Cortex of kidney (tissue), 1 donor: ENCODE data around the gene SIDT2.
"Not testable (repeated sequence)": the region's sequence is repeated elsewhere in the genome, so short reads cannot be mapped to it uniquely, and the experiment has no call there.

Source experiments
- DNase-seq: peaks from one replicate; lab custom pipeline; 2025; lab: John Stamatoyannopoulos, UW

The SIDT2 gene

DNA sequence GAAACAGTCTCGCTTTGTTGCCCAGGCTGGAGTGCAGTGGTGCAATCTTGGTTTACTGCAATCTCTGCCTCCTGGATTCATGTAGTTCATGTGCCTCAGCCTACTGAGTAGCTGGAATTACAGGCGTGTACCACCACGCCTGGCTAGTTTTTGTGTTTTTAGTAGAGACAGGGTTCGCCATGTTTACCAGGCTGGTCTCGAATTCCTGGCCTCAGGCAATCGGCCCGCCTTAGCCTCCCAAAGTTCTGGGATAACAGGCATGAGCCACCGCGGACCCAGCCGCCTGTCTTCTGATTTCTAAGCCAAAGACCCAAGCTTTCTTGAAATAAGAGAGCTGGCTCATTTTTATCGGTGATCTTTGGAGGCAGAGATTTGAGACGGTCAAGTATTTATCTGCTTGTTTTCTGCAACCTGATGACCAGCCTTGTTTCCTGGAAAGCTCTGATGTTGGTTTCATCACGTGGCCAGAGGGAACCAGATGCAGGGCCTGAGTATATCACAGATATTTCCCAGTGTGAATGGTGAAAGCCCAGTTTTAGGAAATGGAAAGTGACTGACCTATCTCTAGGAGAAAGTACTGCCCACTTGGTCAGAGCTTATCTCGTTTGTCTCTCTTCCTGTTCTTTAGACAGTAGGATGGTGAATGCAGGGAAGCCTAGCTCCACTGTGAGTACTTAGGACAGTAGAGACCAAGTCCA is 5.7 kb upstream of the SIDT2 start:
- DNase-seq = no peak

DNA sequence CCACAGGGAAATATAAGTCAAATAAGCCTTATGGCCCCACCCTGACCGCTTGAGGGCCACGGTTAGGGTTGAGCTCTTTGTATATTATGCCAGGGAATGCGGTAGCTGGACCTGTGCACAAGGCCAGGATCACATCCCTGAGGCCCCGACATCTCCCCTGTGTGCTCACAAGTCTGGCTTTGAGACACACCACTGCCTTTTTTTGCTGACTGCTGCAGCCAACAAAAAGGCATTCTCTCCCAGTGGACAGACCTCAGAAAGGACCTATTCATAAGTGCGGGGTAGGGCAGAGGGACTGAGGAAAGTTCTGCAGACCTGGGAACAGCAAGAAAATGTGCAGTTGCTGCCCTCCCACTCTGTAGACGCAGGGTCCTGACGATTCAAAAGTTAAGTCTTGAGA is 3.4 kb upstream of the SIDT2 start:
- no peak for DNase-seq

DNA sequence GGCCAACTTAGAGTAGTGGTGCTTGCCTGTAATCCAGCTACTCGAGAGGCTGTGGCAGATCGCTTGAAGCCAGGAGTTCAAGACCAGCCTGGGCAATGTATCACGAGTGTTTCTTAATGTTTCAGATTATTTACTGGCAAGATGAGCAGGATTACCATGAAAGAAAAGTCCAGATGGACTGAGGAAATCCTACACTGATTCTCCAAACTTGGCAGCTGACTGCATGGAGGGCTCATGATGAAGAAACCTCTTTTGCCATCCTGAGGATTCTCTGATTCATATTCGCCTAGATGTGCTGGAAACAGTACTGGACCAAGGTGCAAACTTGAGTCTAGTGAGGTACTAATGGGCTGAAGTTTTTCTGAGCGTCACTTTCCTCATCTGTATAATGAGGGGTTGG is 2.8 kb upstream of the SIDT2 start:
- no peak for DNase-seq

DNA sequence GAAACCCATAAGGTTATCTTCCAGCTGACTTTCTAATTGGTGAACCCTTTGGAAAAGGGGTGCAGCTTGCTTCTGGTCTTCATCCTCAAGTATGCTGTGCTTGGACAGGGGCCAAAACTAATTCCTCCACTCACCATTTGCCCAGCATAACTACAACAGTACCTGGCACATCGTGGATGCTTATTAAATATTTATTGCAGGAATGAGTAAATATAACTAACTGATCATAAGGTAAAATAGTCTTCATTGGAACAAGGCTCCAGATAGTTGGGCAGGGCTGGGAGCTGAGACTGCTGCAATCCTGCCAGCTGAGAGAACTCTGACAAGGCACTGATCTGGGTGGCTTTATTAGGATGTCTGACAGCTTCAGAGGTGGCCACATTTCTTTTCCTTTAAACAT is 2.4 kb upstream of the SIDT2 start:
- no peak for DNase-seq

DNA sequence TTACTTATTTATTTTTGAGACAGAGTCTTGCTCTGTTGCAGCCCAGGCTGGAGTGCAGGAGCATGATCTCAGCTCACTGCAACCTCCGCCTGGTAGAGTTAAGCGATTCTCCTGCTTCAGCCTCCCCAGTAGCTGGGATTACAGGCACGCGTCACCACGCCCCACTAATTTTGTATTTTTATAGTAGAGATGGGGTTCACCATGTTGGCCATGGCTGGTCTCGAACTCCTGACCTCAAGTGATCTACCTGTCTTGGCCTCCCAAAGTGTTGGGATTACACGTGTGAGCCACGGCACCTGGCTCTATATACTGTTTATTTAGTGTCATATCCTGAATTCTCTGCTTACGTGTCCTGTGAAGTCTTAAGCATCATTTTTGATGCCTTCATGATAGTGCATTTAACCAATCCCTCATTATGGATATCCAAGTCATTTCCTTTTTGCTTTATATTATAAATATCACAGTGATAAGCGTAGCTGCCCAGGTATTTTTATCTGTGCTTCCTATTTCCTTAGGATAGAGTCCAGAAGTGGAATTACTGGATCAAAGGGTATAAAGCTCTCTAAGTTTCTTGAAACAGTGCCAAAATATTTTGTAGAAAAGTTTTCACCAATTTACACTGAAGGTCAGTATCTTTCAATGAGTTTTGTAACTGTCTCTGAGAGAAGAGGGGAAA is 871 bp upstream of the SIDT2 start:
- no peak for DNase-seq

DNA sequence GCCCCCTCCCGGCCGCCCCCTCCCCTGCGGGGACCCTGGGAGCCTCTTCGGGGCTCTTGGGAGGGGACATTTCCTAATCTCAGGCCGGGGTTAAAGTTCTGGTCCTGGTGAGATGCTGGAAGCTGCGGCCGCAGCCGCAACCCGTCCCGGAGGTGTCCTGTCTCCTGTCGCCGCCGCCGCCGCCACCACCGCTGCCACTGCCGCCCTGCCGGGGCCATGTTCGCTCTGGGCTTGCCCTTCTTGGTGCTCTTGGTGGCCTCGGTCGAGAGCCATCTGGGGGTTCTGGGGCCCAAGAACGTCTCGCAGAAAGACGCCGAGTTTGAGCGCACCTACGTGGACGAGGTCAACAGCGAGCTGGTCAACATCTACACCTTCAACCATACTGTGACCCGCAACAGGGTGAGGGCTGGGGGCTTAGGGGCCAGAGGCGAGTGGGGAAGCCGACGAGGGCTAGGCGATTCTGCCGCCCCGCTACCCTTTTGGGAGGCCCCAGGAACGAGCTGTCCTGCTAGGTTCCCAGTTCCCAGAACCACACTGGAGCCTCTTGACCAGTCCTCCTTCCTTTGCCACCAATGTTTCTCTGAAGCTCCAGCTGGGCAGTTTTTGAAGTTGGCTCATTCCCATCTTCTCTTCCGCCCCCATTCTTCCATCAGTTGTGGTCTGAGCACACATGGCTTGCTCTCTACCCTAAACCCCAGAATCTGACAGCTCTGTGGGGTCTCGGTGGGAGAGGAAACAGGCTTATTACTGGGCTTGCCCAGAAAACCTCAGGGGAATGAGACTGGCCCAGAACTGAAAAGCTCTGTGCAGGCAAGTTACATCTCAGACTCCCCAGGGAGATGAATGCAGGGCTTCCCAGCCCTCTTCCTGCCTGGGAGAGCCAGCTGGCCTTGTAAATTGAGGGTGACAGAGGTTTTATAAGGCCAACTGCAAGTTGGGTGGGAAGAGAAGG is 781 bp downstream of the SIDT2 start:
- DNase-seq = no peak

DNA sequence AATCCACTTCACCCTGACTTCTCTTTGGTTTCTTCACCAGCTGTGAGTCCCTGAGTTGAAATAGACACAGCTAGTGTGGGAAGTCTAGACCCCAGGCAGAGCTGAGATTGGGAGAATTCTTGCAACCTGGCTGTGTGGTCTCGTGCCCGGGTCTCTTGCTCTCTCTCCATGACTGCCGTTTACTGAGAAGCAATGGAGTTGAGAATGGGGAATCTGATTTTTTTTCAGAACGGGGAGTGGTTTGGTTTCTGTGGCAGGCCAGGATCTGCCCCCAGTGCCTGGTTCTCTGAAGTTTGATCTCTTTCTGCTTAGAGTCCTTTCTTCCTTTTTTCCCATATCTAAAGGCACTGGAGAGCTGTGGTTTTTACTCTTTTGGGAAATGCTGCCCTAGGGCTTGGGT is 1.5 kb downstream of the SIDT2 start:
- DNase-seq = no peak

DNA sequence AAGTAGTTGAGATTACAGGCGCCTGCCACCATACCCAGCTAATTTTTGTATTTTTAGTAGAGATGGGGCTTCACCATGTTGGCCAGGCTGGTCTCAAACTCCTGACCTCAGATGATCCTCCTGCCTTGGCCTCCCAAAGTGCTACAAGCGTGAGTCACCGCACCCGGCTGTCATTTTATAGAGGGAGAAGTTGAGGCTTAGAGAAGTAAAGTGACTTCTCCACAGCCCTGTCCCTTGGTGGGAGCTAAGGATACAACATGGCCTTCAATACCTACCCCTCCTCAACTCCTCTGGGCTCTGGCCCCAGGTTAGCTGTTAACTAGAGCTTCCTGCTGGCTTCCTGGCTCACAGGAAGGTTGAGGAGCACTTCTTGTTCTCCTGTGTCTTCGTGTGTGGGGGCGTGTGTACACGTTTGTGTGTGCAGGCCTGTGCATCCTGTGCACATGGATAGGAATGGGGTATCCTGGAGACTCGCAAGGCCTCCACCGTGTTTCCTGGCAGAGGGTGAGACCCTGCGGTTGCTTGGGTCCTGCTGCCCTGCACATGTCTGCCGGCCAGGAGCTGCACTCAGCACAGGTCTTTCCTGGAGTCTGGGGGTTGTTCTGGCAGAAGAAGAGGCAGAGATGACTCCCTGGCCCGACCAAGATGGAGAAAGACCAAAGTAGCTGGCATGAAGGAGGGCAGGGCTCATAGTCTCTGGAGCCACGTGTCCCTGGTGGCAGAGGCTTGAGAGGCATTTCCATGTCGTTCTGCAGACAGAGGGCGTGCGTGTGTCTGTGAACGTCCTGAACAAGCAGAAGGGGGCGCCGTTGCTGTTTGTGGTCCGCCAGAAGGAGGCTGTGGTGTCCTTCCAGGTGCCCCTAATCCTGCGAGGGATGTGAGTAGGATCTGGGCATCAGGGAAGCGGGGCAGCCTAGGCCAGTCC is 2.4 kb downstream of the SIDT2 start:
- DNase-seq = no peak

DNA sequence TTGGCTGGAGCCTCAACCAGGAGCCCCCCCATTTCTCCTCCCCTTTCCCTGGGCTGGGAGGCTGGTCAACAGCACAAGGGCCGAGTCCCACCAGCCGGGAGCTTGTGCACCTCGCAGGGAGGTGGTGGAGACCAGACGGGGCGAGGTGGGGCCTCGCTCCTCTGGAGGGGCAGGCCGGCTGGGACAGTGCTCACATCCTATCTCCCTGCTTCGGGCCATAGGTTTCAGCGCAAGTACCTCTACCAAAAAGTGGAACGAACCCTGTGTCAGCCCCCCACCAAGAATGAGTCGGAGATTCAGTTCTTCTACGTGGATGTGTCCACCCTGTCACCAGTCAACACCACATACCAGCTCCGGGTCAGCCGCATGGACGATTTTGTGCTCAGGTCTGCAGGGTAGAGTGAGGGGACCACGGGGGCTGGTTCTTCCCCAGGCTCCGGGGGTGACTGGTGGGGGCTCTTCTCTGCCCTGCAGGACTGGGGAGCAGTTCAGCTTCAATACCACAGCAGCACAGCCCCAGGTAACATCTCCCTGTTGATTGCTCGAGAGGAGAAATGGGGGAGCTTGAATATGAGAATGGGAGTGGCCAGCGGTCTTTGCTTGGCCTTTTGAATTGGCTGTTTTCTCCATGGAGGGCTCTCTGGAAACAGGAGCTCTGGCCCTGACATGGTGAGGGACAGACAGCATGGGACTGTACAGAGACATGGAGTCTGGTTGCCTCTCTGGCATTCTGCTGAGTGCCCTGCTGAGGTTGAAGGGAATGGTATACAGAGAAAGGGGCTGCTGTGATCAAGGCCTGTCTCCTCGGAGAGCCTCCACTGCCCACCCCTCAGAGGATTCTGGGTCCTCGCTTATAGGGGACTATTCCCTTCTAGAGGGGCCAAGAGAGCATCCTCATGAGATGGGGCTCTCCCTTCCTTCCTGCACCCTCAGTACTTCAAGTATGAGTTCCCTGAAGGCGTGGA is 3.3 kb downstream of the SIDT2 start:
- no peak for DNase-seq

DNA sequence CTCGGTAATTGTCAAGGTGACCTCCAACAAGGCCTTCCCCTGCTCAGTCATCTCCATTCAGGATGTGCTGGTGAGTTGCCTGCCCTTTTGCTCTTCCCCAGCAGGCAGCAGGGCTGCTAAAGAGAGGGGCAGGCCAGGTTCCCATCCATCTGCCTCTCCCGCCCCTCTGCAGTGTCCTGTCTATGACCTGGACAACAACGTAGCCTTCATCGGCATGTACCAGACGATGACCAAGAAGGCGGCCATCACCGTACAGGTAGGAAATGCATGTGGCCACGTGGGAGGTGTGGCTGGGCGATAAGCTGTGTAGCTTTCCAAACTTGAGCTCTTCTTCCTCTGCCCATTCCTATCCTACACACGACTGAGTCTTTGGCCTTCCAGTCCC is 4.0 kb downstream of the SIDT2 start:
- DNase-seq = no peak

DNA sequence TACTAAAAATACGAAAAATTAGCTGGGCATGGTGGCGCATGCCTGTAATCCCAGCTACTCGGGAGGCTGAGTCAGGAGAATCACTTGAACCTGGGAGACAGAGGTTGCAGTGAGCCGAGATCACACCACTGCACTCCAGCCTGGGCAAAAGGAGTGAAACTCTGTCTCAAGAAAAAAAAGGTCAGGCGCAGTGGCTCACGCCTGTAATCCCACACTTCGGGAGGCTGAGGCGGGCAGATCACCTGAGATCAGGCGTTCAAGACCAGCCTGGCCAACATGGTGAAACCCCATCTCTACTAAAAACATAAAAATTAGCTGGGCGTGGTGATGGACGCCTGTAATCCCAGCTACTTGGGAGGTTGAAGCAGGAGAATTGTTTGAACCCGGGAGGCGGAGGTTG is 4.6 kb downstream of the SIDT2 start:
- not testable (repeated sequence) for DNase-seq

DNA sequence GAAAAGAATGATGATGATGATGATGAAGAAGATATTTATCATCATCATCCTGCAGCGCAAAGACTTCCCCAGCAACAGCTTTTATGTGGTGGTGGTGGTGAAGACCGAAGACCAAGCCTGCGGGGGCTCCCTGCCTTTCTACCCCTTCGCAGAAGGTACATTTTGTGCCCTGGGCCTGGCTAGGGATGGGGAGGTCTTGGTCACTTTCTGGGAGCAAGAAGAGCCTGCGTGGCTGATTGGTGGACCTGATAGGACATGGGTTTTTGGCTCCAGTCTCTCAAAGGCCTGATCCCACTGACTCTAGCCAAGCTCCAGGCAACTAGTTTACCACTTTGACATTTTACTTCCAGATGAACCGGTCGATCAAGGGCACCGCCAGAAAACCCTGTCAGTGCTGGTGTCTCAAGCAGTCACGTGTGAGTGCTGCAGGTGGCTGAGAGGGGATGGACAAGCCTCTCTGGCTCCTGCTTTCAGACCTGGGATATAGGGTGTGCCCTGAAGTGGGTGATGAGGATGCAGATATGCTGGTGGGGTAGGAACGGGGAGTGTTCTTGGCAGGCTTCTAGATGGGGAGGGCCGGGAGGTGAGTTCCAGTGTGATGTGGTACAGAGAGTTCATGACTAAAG is 5.3 kb downstream of the SIDT2 start:
- DNase-seq = no peak

DNA sequence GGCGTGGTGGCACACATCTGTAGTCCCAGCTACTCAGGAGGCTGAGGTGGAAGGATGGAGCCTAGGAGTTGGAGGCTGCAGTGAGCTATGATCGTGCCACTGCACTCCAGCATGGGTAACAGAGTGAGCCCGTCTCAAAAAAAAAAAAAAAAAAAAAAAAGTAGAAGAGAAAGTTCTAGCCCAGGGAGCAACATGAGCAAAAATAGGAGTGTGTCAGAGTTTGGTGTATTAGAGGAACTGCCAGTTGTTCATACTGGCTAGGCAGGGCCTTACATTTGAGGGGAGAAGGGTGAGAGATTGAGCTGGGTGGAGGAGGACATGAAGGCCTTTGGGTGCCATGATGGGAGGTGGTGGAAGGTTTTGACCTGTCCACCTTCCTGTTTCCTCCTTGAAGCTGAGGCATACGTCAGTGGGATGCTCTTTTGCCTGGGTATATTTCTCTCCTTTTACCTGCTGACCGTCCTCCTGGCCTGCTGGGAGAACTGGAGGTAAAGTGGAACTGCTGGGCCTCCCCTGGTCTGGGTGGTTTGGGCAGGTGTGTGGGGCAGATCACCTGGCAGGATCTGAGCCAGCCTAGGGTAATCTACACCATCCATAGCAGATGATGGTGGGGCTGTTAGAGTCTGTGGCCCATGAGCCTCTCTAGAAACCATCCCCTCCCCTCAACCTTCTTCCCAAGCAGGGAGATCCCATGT is 7.3 kb downstream of the SIDT2 start:
- DNase-seq = no peak

DNA sequence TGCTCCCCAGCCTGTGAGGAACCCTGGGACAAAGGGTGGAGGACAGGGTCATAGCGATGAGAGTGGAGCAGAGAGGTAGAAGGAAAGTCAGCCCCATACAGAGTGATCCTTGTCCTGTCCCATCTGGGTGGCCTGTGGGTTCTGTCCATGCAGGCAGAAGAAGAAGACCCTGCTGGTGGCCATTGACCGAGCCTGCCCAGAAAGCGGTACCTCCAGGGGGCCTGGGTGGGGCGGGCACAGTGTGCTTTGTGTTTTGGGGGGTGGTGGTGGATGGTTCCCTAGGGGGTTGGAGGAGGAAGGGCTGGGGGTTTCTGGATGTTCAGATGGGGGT is 7.9 kb downstream of the SIDT2 start:
- DNase-seq = no peak

DNA sequence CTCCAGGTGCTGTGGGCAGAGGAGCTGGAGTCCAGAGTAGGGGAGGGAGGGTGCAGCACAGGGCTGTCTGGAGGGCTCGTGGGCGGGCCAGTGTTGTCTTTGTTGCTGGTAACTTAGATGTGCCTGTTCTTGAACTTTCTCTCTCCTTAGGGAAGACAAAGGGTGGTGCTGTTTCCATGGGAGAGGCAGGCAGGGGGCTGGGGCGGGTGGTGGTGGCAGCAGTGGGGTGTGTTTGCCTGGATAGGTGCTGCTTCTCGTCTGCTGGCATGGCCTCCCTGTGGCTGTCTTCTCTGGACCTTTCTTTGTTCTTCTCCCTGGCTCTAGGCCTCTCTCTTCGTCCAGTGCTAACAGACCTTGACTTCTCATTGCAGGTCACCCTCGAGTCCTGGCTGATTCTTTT is 8.5 kb downstream of the SIDT2 start:
- DNase-seq = no peak

DNA sequence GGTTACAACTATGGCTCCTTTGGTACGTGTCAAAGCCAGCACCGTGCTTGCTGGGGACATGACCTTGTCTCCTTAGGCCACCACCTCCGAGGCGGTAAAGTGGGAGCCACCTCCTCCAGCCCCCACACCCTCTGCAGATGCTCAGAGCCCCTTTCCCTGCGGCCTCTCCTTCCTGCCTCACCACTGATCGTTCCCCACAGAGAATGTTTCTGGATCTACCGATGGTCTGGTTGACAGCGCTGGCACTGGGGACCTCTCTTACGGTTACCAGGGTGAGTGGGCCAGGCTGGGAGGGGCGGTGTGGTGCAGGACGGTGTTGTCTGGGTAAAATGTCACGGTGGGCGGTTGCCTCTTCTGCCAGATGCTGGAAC is 8.9 kb downstream of the SIDT2 start:
- DNase-seq = no peak

DNA sequence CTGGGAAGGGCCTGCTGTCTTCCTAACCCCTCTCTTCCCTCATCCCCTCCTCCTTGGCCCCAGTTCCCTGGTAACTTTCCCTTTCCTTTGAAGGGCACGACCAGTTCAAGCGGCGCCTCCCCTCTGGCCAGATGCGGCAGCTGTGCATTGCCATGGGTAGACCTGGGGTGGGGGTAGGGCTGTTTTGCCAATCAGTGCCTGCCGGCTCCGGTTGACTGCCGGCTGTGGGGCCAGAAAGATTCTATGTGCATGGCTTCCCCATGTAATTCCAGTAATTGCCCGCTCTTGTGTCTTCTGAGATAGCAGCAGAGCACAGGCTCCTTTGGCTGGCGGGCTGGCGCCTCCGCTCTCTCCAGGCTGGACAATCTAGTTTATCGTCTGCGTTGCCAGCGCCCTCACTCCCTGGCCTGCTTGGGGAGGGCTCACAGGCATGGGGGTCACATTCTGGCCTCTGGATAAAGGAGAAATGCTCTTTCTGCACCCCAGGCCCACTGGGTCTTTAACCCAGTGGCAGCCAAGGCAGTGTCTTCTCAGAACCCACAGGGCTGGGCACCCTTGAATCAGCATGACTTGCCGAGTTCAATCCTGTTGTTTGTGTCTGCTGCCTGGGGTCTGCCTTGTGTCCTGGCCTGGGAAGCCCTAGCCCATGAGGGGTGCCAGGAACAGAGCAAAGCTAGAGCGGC is 9.4 kb downstream of the SIDT2 start:
- no peak for DNase-seq

DNA sequence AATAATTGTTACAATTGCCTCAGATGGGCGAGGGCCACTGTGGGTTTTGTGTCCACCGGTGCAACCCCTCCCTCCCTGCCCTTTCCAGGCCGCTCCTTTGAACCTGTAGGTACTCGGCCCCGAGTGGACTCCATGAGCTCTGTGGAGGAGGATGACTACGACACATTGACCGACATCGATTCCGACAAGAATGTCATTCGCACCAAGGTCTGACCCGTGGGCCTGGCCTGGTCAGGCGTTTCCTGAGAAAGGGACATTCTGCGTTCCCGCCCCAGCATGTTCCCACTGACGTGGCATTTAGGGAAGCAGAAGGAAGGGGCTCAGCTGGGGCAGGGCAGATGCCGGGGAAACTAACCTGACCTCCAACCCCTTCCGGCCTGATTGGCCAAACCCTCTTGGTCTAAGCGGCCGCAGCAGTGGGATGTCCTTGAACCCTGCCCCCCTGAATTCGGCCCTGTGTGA is 10.1 kb downstream of the SIDT2 start:
- no peak for DNase-seq
